B cell (primary cell): ENCODE data around the gene CDC42. TPM values are rescaled to one million over a fixed set of nuclear protein-coding genes. Genes with fewer than 3 reads are reported as not detected.

ENCODE experiments used
- ATAC-seq: fragments of 200-7000 bp; cut with Tn5 transposase; one replicate; pipeline ENCODE4 v1.10.0; 2021; ENCODE audit warnings: low read depth, mild to moderate bottlenecking, moderate number of reproducible peaks, moderate library complexity
- CTCF ChIA-PET: fragments of 350-600 bp; sonication (Branson Sonifier 250); formaldehyde crosslinking; loops from one replicate; lab custom pipeline; 2021; ENCODE audit warnings: antibody characterized with exemption, inconsistent platforms; lab: Charles Lee
- POLR2A ChIA-PET: fragments of 350-600 bp; sonication (Branson Sonifier 250); formaldehyde crosslinking; loops from one replicate; lab custom pipeline; 2021; ENCODE audit warnings: antibody characterized with exemption; lab: Charles Lee
- DNase-seq: peaks from one replicate; pipeline ENCODE4 v3.0.0; 2013
- H2AFZ ChIP-seq: 2 replicates; pipeline ENCODE4 v1.6.1; 2012; ENCODE audit warnings: mild to moderate bottlenecking, low read depth, low read length; ENCODE audit not compliant: insufficient read depth, poor library complexity, severe bottlenecking
- H3K27ac ChIP-seq, 2 donors: 1 replicate in 1 of 2; 2 replicates in 1 of 2; pipeline ENCODE4 v1.5.1; 2012 to 2013; ENCODE audit warnings: low read length in 2 of 2, mild to moderate bottlenecking in 2 of 2, moderate library complexity in 1 of 2
- H3K27me3 ChIP-seq, 4 experiments: fragments of 200-600 bp in 1 of 4; sonication (generic) in 1 of 4; replicated peaks in 1 of 4; 1 replicate in 2 of 4; 2 replicates in 2 of 4; pipeline versions ENCODE4 v1.6.1 to v1.7.0; 2013 to 2016; ENCODE audit warnings: low read length in 3 of 4, mild to moderate bottlenecking in 2 of 4, mixed read lengths in 1 of 4, moderate library complexity in 1 of 4; ENCODE audit not compliant: insufficient read depth in 4 of 4, control insufficient read depth in 3 of 4; ENCODE audit errors: control extremely low read depth in 1 of 4
- H3K36me3 ChIP-seq, 2 experiments: replicated peaks in 1 of 2; 1 replicate in 1 of 2; 2 replicates in 1 of 2; pipeline versions ENCODE4 v1.6.1 to v1.7.1; 2013; ENCODE audit warnings: low read length in 1 of 2; ENCODE audit not compliant: insufficient read depth in 2 of 2, control insufficient read depth in 1 of 2; ENCODE audit errors: control extremely low read depth in 1 of 2, extremely low read depth in 1 of 2
- H3K4me1 ChIP-seq, 2 donors: fragments of 200-600 bp in 1 of 2; sonication (generic) in 1 of 2; 1 replicate in 1 of 2; 2 replicates in 1 of 2; pipeline versions ENCODE4 v1.5.1 to v1.6.1; 2013 to 2017; ENCODE audit warnings: low read length in 2 of 2; ENCODE audit not compliant: control insufficient read depth in 2 of 2, insufficient read depth in 2 of 2
- H3K4me2 ChIP-seq: replicated peaks from 2 replicates; pipeline ENCODE3; 2012; ENCODE audit warnings: mild to moderate bottlenecking, low read depth, low read length; ENCODE audit not compliant: poor library complexity, severe bottlenecking
- H3K4me3 ChIP-seq, 5 experiments: fragments of 200-600 bp in 1 of 5; sonication (generic) in 1 of 5; 1 replicate in 3 of 5; 2 replicates in 2 of 5; pipeline versions ENCODE4 v1.5.1 to v1.7.0; 2011 to 2016; ENCODE audit warnings: low read length in 4 of 5, mild to moderate bottlenecking in 4 of 5, low read depth in 2 of 5, control low read depth in 1 of 5, moderate library complexity in 1 of 5; ENCODE audit not compliant: insufficient read depth in 1 of 5; ENCODE audit errors: control extremely low read depth in 1 of 5, extremely low read depth in 1 of 5
- H3K79me2 ChIP-seq: fragments of 200-600 bp; sonication (generic); one replicate; pipeline ENCODE4 v1.6.0; 2016; ENCODE audit warnings: low read length; ENCODE audit not compliant: control insufficient read depth, insufficient read depth
- H3K9ac ChIP-seq: fragments of 200-600 bp; sonication (generic); 2 replicates; pipeline ENCODE4 v1.6.1; 2017; ENCODE audit warnings: mild to moderate bottlenecking, low read length, moderate library complexity
- H3K9me3 ChIP-seq, 3 donors: one replicate each; pipeline versions ENCODE4 v1.6.1 to v1.7.1; 2013; ENCODE audit warnings: low read length in 2 of 3; ENCODE audit not compliant: control insufficient read depth in 2 of 3, insufficient read depth in 1 of 3; ENCODE audit errors: control extremely low read depth in 1 of 3
- H4K20me1 ChIP-seq: 2 replicates; pipeline ENCODE4 v1.6.0; 2012; ENCODE audit warnings: mild to moderate bottlenecking, low read length; ENCODE audit not compliant: insufficient read depth, control insufficient read depth, poor library complexity, severe bottlenecking
- H3K27ac Mint-ChIP-seq: one replicate; pipeline ENCODE4 v1.8.0; 2021; ENCODE audit warnings: mixed read lengths
- H3K27me3 Mint-ChIP-seq: one replicate; pipeline ENCODE4 v1.8.0; 2021; ENCODE audit warnings: mixed read lengths
- H3K4me1 Mint-ChIP-seq: one replicate; pipeline ENCODE4 v1.8.0; 2021; ENCODE audit warnings: mixed read lengths
- H3K4me3 Mint-ChIP-seq: one replicate; pipeline ENCODE4 v1.8.0; 2021; ENCODE audit warnings: mixed read lengths
- H3K9me3 Mint-ChIP-seq: one replicate; pipeline ENCODE4 v1.8.0; 2022; ENCODE audit warnings: mixed read lengths; ENCODE audit not compliant: insufficient read depth
- CTCF ChIP-seq: fragments of 200-600 bp; IDR thresholded peaks from one replicate; pipeline ENCODE4 v1.8.0; 2022; ENCODE audit warnings: antibody characterized with exemption, mild to moderate bottlenecking
- EZH2 ChIP-seq: IDR thresholded peaks from 2 replicates; pipeline ENCODE4 v1.6.1; 2012; ENCODE audit warnings: borderline replicate concordance, low read depth, mild to moderate bottlenecking, moderate library complexity, low read length; ENCODE audit not compliant: insufficient read depth, poor library complexity, severe bottlenecking
- WGBS: methylation state at CpG from one replicate; pipeline ENCODE4 v1.1.5; 2013; ENCODE audit warnings: missing lambda C conversion rate; ENCODE audit not compliant: insufficient coverage; 5-methylcytosine and 5-hydroxymethylcytosine counted together
- intact Hi-C: fragments of 100-400 bp; cut with micrococcal nuclease; formaldehyde crosslinking; loops from one replicate; pipeline ENCODE4 v1.10.0; 2022
- polyA plus RNA-seq: library from polyadenylated mRNA; depleted of rRNA; stranded (reverse); fragments of >200 nt; gene quantifications from 2 replicates; pipeline ENCODE4 v1.2.3, GENCODE V29; 2012
- total RNA-seq, 2 donors: library from RNA; stranded (reverse); fragments of 120-200 nt in 1 of 2; gene quantifications; 1 replicate in 1 of 2; 2 replicates in 1 of 2; pipeline versions ENCODE4 v1.2.3 to v1.2.4, GENCODE V29; 2013 to 2022

Gene CDC42
- total and polyA plus RNA-seq, 2 donors (not counting 1 experiment from before 2014, with no cell fraction given): 111 to 202 TPM

DNA sequence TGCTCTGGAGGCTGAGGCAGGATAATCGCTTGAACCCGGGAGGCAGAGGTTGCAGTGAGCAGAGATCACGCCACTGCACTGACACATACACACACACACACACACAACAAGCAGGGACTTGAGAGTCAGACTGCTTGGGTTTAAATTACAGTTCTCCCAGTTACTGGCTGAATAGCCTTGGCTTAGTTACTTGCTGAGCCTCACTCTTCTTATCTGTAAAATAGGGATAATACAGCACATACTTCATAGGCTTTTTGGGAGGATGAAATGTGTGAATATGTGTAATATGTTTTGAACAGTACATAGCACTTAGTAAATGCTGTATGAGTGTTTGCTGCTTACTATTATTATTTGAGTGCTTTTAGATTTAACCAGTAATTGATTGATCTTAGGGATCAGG, 23.8 kb downstream of the CDC42 start:
- H3K4me3 Mint-ChIP-seq: peak overlapping the region; percentile 76
- no peaks in the 10 kb centered on the region for H3K27me3 Mint-ChIP-seq
- ChIA-PET POLR2A (interaction anchor here (2.5 kb wide), 1 partner anchor 23 kb away, joined by 10 read pairs; the partner anchor contains the start of gene CDC42), CTCF (no interaction called here)
- Histone ChIP-seq H3K9me3 (no peaks in the 10 kb centered on the region), H3K9ac (peak overlapping the region; percentile 19), H3K36me3 (peaks cover 17 to 50% of the 10 kb centered on the region in 2 experiments), H3K27me3 (no peaks in the 10 kb centered on the region), H4K20me1 (peaks cover 99% of the 10 kb centered on the region), H2AFZ (no peak overlapping the region), H3K4me1 (peaks cover 64 to 70% of the 10 kb centered on the region in 2 donors), H3K4me2 (peak overlapping the region; percentile 61), H3K79me2 (peaks cover 100% of the 10 kb centered on the region), H3K4me3 (peak overlapping the region in 3 of 5 experiments; percentile 13 to 26 (median 13)), H3K27ac (peak overlapping the region; percentile 44 to 67)
- peaks cover 84% of the 10 kb centered on the region for H3K4me1 Mint-ChIP-seq
- no peak for TF ChIP-seq EZH2
- no peak for TF ChIP-seq CTCF
- intact Hi-C loops: no loop called here
- 75% methylated on average over 2 of the region's 3 CpGs for WGBS
- ATAC-seq: no peak
- no peak for DNase-seq
- H3K27ac Mint-ChIP-seq: peak overlapping the region; percentile 33
- H3K9me3 Mint-ChIP-seq: no peaks in the 10 kb centered on the region

DNA sequence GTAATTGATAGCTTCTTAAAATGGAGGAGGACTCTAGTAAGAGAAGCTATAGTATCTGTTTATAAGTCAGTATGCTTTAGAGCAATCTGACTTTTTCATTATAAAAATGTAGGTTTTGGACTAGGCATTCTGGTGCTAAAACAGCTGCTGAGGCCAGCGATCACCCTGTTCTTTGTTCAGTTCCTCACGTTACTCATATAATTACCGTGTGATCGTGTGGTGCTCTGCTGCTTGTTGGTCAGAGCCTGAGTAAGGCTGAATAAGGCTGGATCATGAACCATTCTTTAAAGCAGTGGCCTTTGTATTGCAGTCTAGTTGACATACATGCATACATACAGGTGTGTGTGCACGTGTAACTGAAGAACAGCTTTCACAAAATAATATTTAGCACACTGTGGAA, 25.2 kb downstream of the CDC42 start:
- H3K4me3 Mint-ChIP-seq: peak overlapping the region; percentile 35
- Histone ChIP-seq H3K9me3 (no peaks in the 10 kb centered on the region), H3K4me1 (peaks cover 55 to 63% of the 10 kb centered on the region in 2 donors), H3K4me2 (peak overlapping the region; percentile 31), H2AFZ (no peak overlapping the region), H4K20me1 (peaks cover 99% of the 10 kb centered on the region), H3K9ac (no peak overlapping the region), H3K79me2 (peaks cover 100% of the 10 kb centered on the region), H3K27me3 (no peaks in the 10 kb centered on the region), H3K4me3 (no peak overlapping the region), H3K36me3 (peaks cover 24 to 55% of the 10 kb centered on the region in 2 experiments), H3K27ac (peak overlapping the region in 1 of 2 donors; percentile 17)
- TF ChIP-seq CTCF (no peak), EZH2 (no peak)
- H3K9me3 Mint-ChIP-seq: no peaks in the 10 kb centered on the region
- intact Hi-C loops: no loop called here
- H3K27ac Mint-ChIP-seq: no peak overlapping the region
- no peaks in the 10 kb centered on the region for H3K27me3 Mint-ChIP-seq
- peaks cover 78% of the 10 kb centered on the region for H3K4me1 Mint-ChIP-seq
- POLR2A ChIA-PET: no interaction called here
- DNase-seq (no peak), ATAC-seq (no peak)
- WGBS: 47% methylated on average over 3 of the region's 5 CpGs
- CTCF ChIA-PET: interaction anchor here (0.8 to 5.0 kb wide), 2 partner anchors 15 to 54 kb away, joined by 3 to 24 read pairs; no protein-coding TSS in a partner anchor
